ENCODE measurements around the gene FNTB.
A peak's percentile ranks its signal among the peaks of the same experiment; 100 is the strongest.

The FNTB gene

GRCh38 chr14:64960762-64961276 is 25.9 kb upstream of the FNTB start:
- Mint-ChIP-seq H3K4me3 (no peak overlapping the region), H3K27me3 (peaks cover 1% of the 10 kb centered on the region), H3K4me1 (peaks cover 2% of the 10 kb centered on the region), H3K27ac (no peak overlapping the region), H3K36me3 (no peaks in the 10 kb centered on the region), H3K9me3 (no peaks in the 10 kb centered on the region)
- no peak for ATAC-seq (ENCODE audit: low read depth)
- no peak for DNase-seq (ENCODE audit: low spot score in 2 of 2)

GRCh38 chr14:64963611-64964010 is 23.1 kb upstream of the FNTB start:
- no peak for ATAC-seq (ENCODE audit: low read depth)
- Mint-ChIP-seq H3K4me1 (peaks cover 2% of the 10 kb centered on the region), H3K27me3 (peaks cover 1% of the 10 kb centered on the region), H3K9me3 (no peaks in the 10 kb centered on the region), H3K36me3 (peaks cover 2% of the 10 kb centered on the region), H3K4me3 (no peak overlapping the region), H3K27ac (no peak overlapping the region)
- DNase-seq (ENCODE audit: low spot score in 2 of 2): no peak

GRCh38 chr14:64965356-64966000 is 21.2 kb upstream of the FNTB start:
- Mint-ChIP-seq H3K4me3 (no peak overlapping the region), H3K4me1 (peaks cover 3% of the 10 kb centered on the region), H3K36me3 (peaks cover 2% of the 10 kb centered on the region), H3K27ac (no peak overlapping the region), H3K9me3 (no peaks in the 10 kb centered on the region), H3K27me3 (peaks cover 5% of the 10 kb centered on the region)
- ATAC-seq (ENCODE audit: low read depth) (no peak), DNase-seq (ENCODE audit: low spot score in 2 of 2) (no peak)

DNA sequence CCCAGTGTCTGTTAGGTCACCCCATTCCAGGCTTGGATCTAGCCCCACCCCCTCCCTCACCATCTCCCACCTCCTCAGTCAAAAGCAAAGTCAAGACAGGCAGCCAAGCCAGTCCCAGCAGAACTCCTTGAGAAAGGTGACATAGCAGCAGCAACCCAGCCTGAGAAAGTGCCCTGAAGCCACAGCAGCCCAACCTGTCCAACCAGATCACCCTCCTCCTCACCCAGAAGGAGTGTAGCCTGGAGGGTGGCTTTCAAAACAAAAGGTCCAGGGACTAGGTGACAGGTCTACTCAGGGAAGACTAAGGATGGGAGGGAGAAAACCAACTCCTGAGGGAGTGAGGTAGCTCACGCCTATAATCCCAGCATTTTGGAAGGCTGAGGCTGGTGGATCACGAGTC is 19.7 kb upstream of the FNTB start:
- Mint-ChIP-seq H3K27ac (no peak overlapping the region), H3K9me3 (no peaks in the 10 kb centered on the region), H3K4me3 (no peak overlapping the region), H3K4me1 (peaks cover 6% of the 10 kb centered on the region), H3K27me3 (peaks cover 10% of the 10 kb centered on the region), H3K36me3 (peaks cover 2% of the 10 kb centered on the region)
- no peak for DNase-seq (ENCODE audit: low spot score in 2 of 2)
- no peak for ATAC-seq (ENCODE audit: low read depth)

GRCh38 chr14:64968167-64968566 is 18.5 kb upstream of the FNTB start:
- no peak overlapping the region for H3K4me3 Mint-ChIP-seq
- no peak for DNase-seq (ENCODE audit: low spot score in 2 of 2)
- no peak for ATAC-seq (ENCODE audit: low read depth)
- H3K27me3 Mint-ChIP-seq: peaks cover 10% of the 10 kb centered on the region
- no peaks in the 10 kb centered on the region for H3K9me3 Mint-ChIP-seq
- H3K36me3 Mint-ChIP-seq: peaks cover 2% of the 10 kb centered on the region
- H3K4me1 Mint-ChIP-seq: peaks cover 6% of the 10 kb centered on the region
- no peak overlapping the region for H3K27ac Mint-ChIP-seq

- H3K27ac Mint-ChIP-seq: no peak overlapping the region
- ATAC-seq (ENCODE audit: low read depth) (no peak), DNase-seq (ENCODE audit: low spot score in 2 of 2) (no peak)
- peaks cover 2% of the 10 kb centered on the region for H3K36me3 Mint-ChIP-seq
- H3K9me3 Mint-ChIP-seq: no peaks in the 10 kb centered on the region
- peaks cover 6% of the 10 kb centered on the region for H3K4me1 Mint-ChIP-seq
- no peak overlapping the region for H3K4me3 Mint-ChIP-seq
- peaks cover 10% of the 10 kb centered on the region for H3K27me3 Mint-ChIP-seq
Measured at GRCh38 chr14:64968651-64969050, 18.0 kb upstream of the FNTB start.

- Mint-ChIP-seq H3K27me3 (peaks cover 10% of the 10 kb centered on the region), H3K4me3 (no peak overlapping the region), H3K27ac (no peak overlapping the region), H3K9me3 (no peaks in the 10 kb centered on the region), H3K4me1 (peaks cover 6% of the 10 kb centered on the region), H3K36me3 (peaks cover 2% of the 10 kb centered on the region)
- ATAC-seq (ENCODE audit: low read depth): no peak
- no peak for DNase-seq (ENCODE audit: low spot score in 2 of 2)
Measured at GRCh38 chr14:64970041-64970440, 16.7 kb upstream of the FNTB start.

DNA sequence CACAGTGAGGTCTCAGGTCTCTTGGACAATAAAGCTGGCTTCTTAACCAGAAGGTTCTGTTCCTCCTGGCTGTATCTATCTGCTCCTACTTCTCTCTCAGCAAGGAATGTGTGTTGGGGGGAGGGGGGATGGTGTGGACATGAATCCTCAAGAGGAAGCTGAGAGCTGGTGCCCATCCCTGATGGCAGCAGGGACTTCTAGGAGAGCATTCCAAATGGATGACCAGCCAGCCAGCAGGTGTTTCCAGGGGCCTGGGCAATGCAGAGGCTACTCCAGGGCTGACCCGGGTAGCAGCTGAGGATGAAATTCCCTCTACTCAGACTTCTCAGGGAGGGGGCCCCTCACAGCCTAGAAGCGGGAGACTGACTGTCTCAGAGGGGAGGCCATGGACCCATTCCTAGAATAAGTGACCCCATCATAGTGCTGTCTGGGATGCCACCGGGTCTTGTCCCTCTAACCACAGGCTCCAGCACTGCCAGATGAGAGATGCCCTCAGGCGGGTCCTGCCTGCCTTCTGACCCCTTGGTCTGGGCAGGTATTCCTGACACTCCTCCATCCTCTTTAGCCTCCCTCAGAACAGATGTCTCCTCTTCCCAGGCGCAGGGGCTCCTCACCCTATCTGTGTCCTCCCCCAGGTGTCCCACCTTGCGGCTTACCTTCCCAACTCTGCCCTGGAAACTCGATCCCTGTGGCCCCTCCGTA is 15.8 kb upstream of the FNTB start:
- DNase-seq (ENCODE audit: low spot score in 2 of 2): no peak
- ATAC-seq (ENCODE audit: low read depth): no peak
- Mint-ChIP-seq H3K4me3 (peak overlapping the region; percentile 74), H3K27me3 (peaks cover 10% of the 10 kb centered on the region), H3K36me3 (peaks cover 2% of the 10 kb centered on the region), H3K4me1 (peaks cover 6% of the 10 kb centered on the region), H3K27ac (no peak overlapping the region), H3K9me3 (no peaks in the 10 kb centered on the region)

DNA sequence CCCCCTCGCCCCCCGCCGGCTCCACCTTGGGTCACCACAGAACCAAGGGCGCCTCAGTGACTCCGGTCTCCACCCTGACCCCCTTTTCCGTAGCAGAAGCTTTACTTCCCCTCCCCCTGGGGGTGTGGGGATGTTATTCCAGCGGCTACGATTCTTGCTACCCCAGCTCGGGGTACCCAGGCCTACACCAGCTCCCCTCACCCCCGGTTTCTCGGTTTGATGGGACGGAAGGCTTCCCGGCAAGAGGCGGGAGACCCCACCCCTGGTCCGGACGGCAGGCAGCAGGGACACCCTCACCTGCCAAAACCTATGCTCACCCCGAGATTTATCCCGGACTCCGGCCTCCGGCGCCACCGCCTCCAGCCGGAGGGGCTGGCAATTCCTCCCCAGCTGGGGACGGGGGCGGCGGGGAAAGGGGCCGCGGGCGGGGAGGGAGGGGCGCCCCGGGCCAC is 15.2 kb upstream of the FNTB start:
- Mint-ChIP-seq H3K27me3 (peaks cover 10% of the 10 kb centered on the region), H3K36me3 (peaks cover 2% of the 10 kb centered on the region), H3K4me3 (peak overlapping the region; percentile 74), H3K4me1 (peaks cover 6% of the 10 kb centered on the region), H3K9me3 (no peaks in the 10 kb centered on the region), H3K27ac (no peak overlapping the region)
- DNase-seq (ENCODE audit: low spot score in 2 of 2) (peak in 1 of 2 donors; percentile 38), ATAC-seq (ENCODE audit: low read depth) (no peak)

DNA sequence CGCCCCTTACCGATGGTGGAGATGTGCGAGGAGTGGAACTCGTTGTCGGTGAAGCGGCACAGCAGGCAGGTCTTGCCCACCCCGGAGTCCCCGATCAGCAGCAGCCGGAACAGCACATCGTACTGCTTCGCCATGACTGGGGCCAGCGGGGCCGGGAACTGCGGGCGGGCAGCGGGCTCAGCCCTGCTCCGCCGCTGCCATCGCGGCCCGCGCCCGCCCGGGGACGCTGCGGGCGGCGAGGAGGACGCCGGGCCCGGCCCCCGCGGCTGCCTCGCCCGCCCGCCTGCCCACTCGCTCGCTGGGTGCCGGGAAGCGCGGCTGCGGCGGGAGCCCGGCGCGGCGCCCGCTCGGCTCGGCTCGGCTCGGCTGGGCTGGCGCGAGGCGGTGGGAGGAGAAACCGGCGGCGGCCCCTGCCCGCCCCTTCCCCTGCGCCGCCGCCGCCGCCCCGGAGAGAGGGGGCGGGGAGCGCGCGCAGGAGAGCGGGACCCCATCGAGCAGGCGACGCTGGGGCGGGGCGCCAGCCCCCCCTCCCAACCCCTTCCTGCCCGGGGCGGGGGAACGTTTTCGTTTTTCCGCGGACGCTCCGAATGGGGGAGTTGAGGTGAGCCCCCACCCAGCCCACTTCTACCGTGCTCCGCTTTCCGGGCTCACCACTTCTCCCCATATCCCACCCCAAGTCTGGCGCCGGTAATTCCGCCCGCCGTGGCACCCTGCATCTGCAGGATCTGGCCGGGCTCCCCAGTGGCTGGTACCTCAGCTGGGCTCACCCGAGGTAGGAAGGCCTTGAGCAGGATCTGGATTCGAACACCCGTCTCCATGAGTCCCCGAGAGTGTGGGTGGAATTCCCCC is 14.5 kb upstream of the FNTB start, which contains the start of gene RAB15:
Gene RAB15, minus strand, starts transcription at position 394 of the 849 bp plus-strand sequence. Its CDS starts 260 bp downstream, at position 134.
- Mint-ChIP-seq H3K27ac (no peak within 1 kb of the TSS), H3K4me1 (peaks cover 6% of the 10 kb centered on the region), H3K9me3 (no peaks in the 10 kb centered on the region), H3K4me3 (peak within 1 kb of the TSS; percentile 86), H3K36me3 (peaks cover 2% of the 10 kb centered on the region), H3K27me3 (peaks cover 13% of the 10 kb centered on the region)
- DNase-seq (ENCODE audit: low spot score in 2 of 2) (peak in 1 of 2 donors; percentile 22), ATAC-seq (ENCODE audit: low read depth) (peak; percentile 63)

- H3K36me3 Mint-ChIP-seq: no peaks in the 10 kb centered on the region
- DNase-seq (ENCODE audit: low spot score in 2 of 2): no peak
- H3K27me3 Mint-ChIP-seq: peaks cover 13% of the 10 kb centered on the region
- H3K4me1 Mint-ChIP-seq: peaks cover 6% of the 10 kb centered on the region
- no peaks in the 10 kb centered on the region for H3K9me3 Mint-ChIP-seq
- H3K27ac Mint-ChIP-seq: no peak overlapping the region
- peak overlapping the region; percentile 86 for H3K4me3 Mint-ChIP-seq
- ATAC-seq (ENCODE audit: low read depth): no peak
Measured at GRCh38 chr14:64973026-64973442, 13.7 kb upstream of the FNTB start.

DNA sequence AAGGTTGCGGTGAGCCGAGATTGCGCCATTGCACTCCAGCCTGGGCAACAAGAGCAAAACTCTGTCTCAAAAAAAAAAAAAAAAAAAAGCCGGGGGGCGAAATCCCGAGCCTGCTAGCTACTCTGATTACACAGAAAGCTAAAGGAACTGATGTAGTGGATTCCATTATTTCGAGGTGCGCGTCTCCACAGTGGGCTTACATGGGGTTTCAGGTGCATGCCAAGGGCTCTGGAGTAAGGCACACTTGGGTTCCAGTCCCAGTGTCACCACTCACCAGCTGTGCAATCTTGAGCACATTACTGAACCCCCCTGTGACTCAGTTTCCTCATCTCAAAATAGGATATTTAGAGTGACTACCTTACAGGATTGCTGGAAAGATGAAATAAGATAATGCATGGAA is 12.9 kb upstream of the FNTB start:
- Mint-ChIP-seq H3K4me1 (peaks cover 6% of the 10 kb centered on the region), H3K27me3 (peaks cover 13% of the 10 kb centered on the region), H3K4me3 (no peak overlapping the region), H3K36me3 (no peaks in the 10 kb centered on the region), H3K9me3 (no peaks in the 10 kb centered on the region), H3K27ac (no peak overlapping the region)
- no peak for DNase-seq (ENCODE audit: low spot score in 2 of 2)
- ATAC-seq (ENCODE audit: low read depth): no peak

DNA sequence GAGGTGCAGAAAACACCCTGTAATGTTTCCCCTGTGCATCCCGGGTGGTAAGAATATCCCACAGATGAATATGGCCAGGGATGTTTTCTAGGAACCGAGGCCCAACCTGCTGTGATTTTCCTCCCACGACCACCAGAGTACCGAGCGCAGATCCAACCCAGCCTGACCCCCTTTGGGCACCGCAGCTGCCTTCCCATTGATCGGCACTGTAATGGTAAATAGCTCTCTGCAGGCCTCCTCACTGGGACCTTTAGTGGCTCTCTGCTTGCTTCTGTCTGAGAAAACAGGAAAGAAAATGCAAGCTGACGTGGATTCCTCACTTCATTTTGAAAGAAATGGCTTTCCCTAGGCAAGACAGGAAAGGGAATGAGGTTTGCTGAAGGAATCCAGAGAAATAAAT is 12.1 kb upstream of the FNTB start:
- H3K9me3 Mint-ChIP-seq: no peaks in the 10 kb centered on the region
- DNase-seq (ENCODE audit: low spot score in 2 of 2) (no peak), ATAC-seq (ENCODE audit: low read depth) (no peak)
- H3K4me3 Mint-ChIP-seq: no peak overlapping the region
- H3K27ac Mint-ChIP-seq: no peak overlapping the region
- H3K27me3 Mint-ChIP-seq: peaks cover 13% of the 10 kb centered on the region
- no peaks in the 10 kb centered on the region for H3K36me3 Mint-ChIP-seq
- H3K4me1 Mint-ChIP-seq: peaks cover 6% of the 10 kb centered on the region
